HG03103 (cell line): ENCODE measurements around the gene NAPSA.
"Not testable (repeated sequence)": the region's sequence is repeated elsewhere in the genome, so short reads cannot be mapped to it uniquely, and the experiment has no call there.

Source experiments
- ATAC-seq: cut with Tn5 transposase; IDR thresholded peaks from one replicate; pipeline ENCODE4 v1.9.1; 2021; ENCODE audit warnings: low read depth; ENCODE audit not compliant: unreplicated experiment

The NAPSA gene

GRCh38 chr19:50361290-50362029 is 4.0 kb downstream of the NAPSA start:
- ATAC-seq: no peak

- no peak for ATAC-seq
Observed at GRCh38 chr19:50359328-50359818, 6.1 kb downstream of the NAPSA start.

- no peak for ATAC-seq
Observed at GRCh38 chr19:50358483-50359327, 6.7 kb downstream of the NAPSA start.

- no peak for ATAC-seq
Observed at GRCh38 chr19:50357178-50358100, 8.0 kb downstream of the NAPSA start.

GRCh38 chr19:50356691-50357177 is 8.7 kb downstream of the NAPSA start:
- ATAC-seq: no peak

GRCh38 chr19:50353487-50353880 is 12.0 kb downstream of the NAPSA start:
- not testable (repeated sequence) for ATAC-seq

GRCh38 chr19:50352242-50352641 is 13.2 kb downstream of the NAPSA start:
- no peak for ATAC-seq

GRCh38 chr19:50349277-50350057 is 16.0 kb downstream of the NAPSA start:
- ATAC-seq: no peak

GRCh38 chr19:50347089-50347581 is 18.3 kb downstream of the NAPSA start:
- ATAC-seq: not testable (repeated sequence)

- no peak for ATAC-seq
Observed at GRCh38 chr19:50344661-50345318, 20.6 kb downstream of the NAPSA start.

- ATAC-seq: peak; percentile 56
Observed at GRCh38 chr19:50341091-50341564, 24.3 kb downstream of the NAPSA start.

GRCh38 chr19:50340331-50340730 is 25.1 kb downstream of the NAPSA start:
- no peak for ATAC-seq

- not testable (repeated sequence) for ATAC-seq
Observed at GRCh38 chr19:50337031-50337430, 28.4 kb downstream of the NAPSA start.

- no peak for ATAC-seq
Observed at GRCh38 chr19:50334741-50335421, 30.6 kb downstream of the NAPSA start.

- no peak for ATAC-seq
Observed at GRCh38 chr19:50333737-50334617, 31.5 kb downstream of the NAPSA start.

GRCh38 chr19:50333235-50333736 is 32.2 kb downstream of the NAPSA start:
- ATAC-seq: no peak
